ENCODE measurements around the gene ZKSCAN4. TPM values are rescaled to one million over a fixed set of nuclear protein-coding genes. Genes with fewer than 3 reads are reported as not detected.

The ZKSCAN4 gene
- total and polyA plus RNA-seq, 9 donors = 1.5 to 8.0 (median 6.0) TPM

- DNase-seq = no peak
- 45 to 56% (median 50%) methylated on average over 1 of the region's 1 CpG for WGBS, 3 donors
- no peaks in the 10 kb centered on the region for H3K36me3 ChIP-seq
- no peak overlapping the region for H3K4me3 ChIP-seq
- no peak for TF ChIP-seq POLR2A (IDR thresholded peaks at IDR 0.05)
- TF ChIP-seq EP300 (IDR thresholded peaks at IDR 0.05) = no peak
- no peak for TF ChIP-seq CTCF (IDR thresholded peaks at IDR 0.05)
- no peaks in the 10 kb centered on the region for H3K9me3 ChIP-seq
- H3K4me1 ChIP-seq (ENCODE audit: insufficient read depth) = peaks cover 8% of the 10 kb centered on the region
- intact Hi-C loops (cut with DNase I) = no loop called here
- no peaks in the 10 kb centered on the region for H3K27me3 ChIP-seq
- no peak overlapping the region for H3K27ac ChIP-seq
These were observed 3.2 kb downstream of the ZKSCAN4 start for GRCh38 chr6:28248916-28249315.

- TF ChIP-seq POLR2A (IDR thresholded peaks at IDR 0.05) = no peak
- no peak for TF ChIP-seq EP300 (IDR thresholded peaks at IDR 0.05)
- TF ChIP-seq CTCF (IDR thresholded peaks at IDR 0.05) = no peak
- DNase-seq = no peak
- no peaks in the 10 kb centered on the region for H3K4me1 ChIP-seq (ENCODE audit: insufficient read depth)
- no peak overlapping the region for H3K27ac ChIP-seq
- intact Hi-C loops (cut with DNase I) = no loop called here
- no peaks in the 10 kb centered on the region for H3K36me3 ChIP-seq
- no peaks in the 10 kb centered on the region for H3K27me3 ChIP-seq
- no peaks in the 10 kb centered on the region for H3K9me3 ChIP-seq
- 88 to 91% (median 89%) methylated on average over 6 of the region's 6 CpGs for WGBS, 3 donors
- no peak overlapping the region for H3K4me3 ChIP-seq
These were observed 6.7 kb downstream of the ZKSCAN4 start for GRCh38 chr6:28245206-28245941.

GRCh38 chr6:28243946-28244345, 8.1 kb downstream of the ZKSCAN4 start:
- no peak overlapping the region for H3K4me3 ChIP-seq
- intact Hi-C loops (cut with DNase I) = no loop called here
- WGBS, 3 donors = 92 to 94% (median 93%) methylated on average over 3 of the region's 3 CpGs
- no peak for TF ChIP-seq POLR2A (IDR thresholded peaks at IDR 0.05)
- TF ChIP-seq CTCF (IDR thresholded peaks at IDR 0.05) = no peak
- TF ChIP-seq EP300 (IDR thresholded peaks at IDR 0.05) = no peak
- H3K4me1 ChIP-seq (ENCODE audit: insufficient read depth) = no peaks in the 10 kb centered on the region
- H3K9me3 ChIP-seq = no peaks in the 10 kb centered on the region
- no peaks in the 10 kb centered on the region for H3K27me3 ChIP-seq
- no peaks in the 10 kb centered on the region for H3K36me3 ChIP-seq
- no peak overlapping the region for H3K27ac ChIP-seq
- DNase-seq = no peak

GRCh38 chr6:28240471-28240870, 11.6 kb downstream of the ZKSCAN4 start:
- H3K4me3 ChIP-seq = no peak overlapping the region
- TF ChIP-seq CTCF (IDR thresholded peaks at IDR 0.05) (no peak), POLR2A (IDR thresholded peaks at IDR 0.05) (no peak), EP300 (IDR thresholded peaks at IDR 0.05) (no peak)
- no peak for DNase-seq
- WGBS, 3 donors = 92 to 95% (median 93%) methylated on average over 1 of the region's 1 CpG
- H3K27me3 ChIP-seq = no peaks in the 10 kb centered on the region
- no peak overlapping the region for H3K27ac ChIP-seq
- no peaks in the 10 kb centered on the region for H3K4me1 ChIP-seq (ENCODE audit: insufficient read depth)
- no peaks in the 10 kb centered on the region for H3K9me3 ChIP-seq
- no peaks in the 10 kb centered on the region for H3K36me3 ChIP-seq
- intact Hi-C loops (cut with DNase I) = no loop called here

All from ovary (tissue), 9 donors.